Vagina (tissue), 2 donors: ENCODE results near the gene ERBB4. TPM values are rescaled to one million over a fixed set of nuclear protein-coding genes. Genes with fewer than 3 reads are reported as not detected.
"Not testable (repeated sequence)": the region's sequence is repeated elsewhere in the genome, so short reads cannot be mapped to it uniquely, and the experiment has no call there.

Experiments used
- DNase-seq, 2 donors: peaks; one replicate each; pipeline ENCODE4 v3.0.0-alpha.2; 2017; ENCODE audit errors: extremely low spot score in 2 of 2
- H3K27ac ChIP-seq: fragments of 200-600 bp; sonication (generic); one replicate; pipeline ENCODE4 v1.5.1; 2019
- H3K27me3 ChIP-seq: fragments of 200-600 bp; sonication (generic); one replicate; pipeline ENCODE4 v1.5.1; 2019
- H3K36me3 ChIP-seq, 2 donors: fragments of 200-600 bp; sonication (generic); one replicate each; pipeline ENCODE4 v1.5.1; 2017 to 2019
- H3K4me1 ChIP-seq: fragments of 200-600 bp; sonication (generic); one replicate; pipeline ENCODE4 v1.5.1; 2019
- H3K4me3 ChIP-seq, 2 donors: fragments of 200-600 bp; sonication (generic); 1 replicate in 1 of 2; 2 replicates in 1 of 2; pipeline ENCODE4 v1.5.1; 2016 to 2019
- H3K9me3 ChIP-seq: fragments of 200-600 bp; sonication (generic); one replicate; pipeline ENCODE4 v1.5.1; 2019
- POLR2A ChIP-seq, 2 donors: fragments of 450-650 bp; IDR thresholded peaks; one replicate each; pipeline ENCODE4 v1.6.1; 2017; ENCODE audit warnings: antibody characterized with exemption in 2 of 2, mild to moderate bottlenecking in 2 of 2, moderate library complexity in 2 of 2
- POLR2AphosphoS5 ChIP-seq, 2 donors: sonication (generic); formaldehyde crosslinking; IDR thresholded peaks; one replicate each; pipeline ENCODE4 v1.9.0; 2017; ENCODE audit warnings: antibody characterized with exemption in 2 of 2, mild to moderate bottlenecking in 2 of 2, low read depth in 1 of 2; ENCODE audit not compliant: insufficient read depth in 1 of 2
- intact Hi-C: fragments of 100-400 bp; cut with DNase I; formaldehyde crosslinking; loops from one replicate; pipeline ENCODE4 v1.15.1; 2023
- total RNA-seq: library from RNA; depleted of rRNA; stranded (reverse); fragments of >200 nt; gene quantifications from one replicate; pipeline ENCODE4 v1.2.3, GENCODE V29; 2016
- TF ChIP-seq, protein P1 (sequence below), 3 experiments: fragments of 450-650 bp in 2 of 3; fragments of 200-600 bp in 1 of 3; sonication (generic) in 1 of 3; IDR thresholded peaks; one replicate each; pipeline ENCODE4 v1.5.1; 2017 to 2019; ENCODE audit warnings: antibody characterized with exemption in 3 of 3, mild to moderate bottlenecking in 2 of 3, moderate library complexity in 2 of 3

ERBB4 gene
- total RNA-seq, 1 donor from 2014 or later, result 0.25 TPM

DNA sequence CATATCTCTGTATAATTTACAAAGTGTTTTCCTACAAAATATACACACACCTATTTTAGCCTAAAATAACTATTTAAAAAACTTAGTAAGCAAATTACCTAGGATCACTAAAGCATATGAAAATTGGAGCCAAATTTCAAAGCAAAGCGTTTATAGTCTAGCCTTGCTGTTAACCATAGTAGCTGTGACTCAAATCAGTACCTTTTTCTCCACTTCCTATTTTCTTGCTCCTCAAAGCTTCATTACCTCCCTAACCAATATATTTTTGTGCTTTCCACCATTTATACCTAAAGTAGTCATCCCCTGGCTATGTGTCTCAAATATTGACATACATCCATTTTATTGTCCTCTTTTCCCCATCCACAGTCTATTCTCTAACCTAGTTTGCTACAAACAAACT, 73.1 kb downstream of the ERBB4 start:
- TF ChIP-seq, protein P1, sequence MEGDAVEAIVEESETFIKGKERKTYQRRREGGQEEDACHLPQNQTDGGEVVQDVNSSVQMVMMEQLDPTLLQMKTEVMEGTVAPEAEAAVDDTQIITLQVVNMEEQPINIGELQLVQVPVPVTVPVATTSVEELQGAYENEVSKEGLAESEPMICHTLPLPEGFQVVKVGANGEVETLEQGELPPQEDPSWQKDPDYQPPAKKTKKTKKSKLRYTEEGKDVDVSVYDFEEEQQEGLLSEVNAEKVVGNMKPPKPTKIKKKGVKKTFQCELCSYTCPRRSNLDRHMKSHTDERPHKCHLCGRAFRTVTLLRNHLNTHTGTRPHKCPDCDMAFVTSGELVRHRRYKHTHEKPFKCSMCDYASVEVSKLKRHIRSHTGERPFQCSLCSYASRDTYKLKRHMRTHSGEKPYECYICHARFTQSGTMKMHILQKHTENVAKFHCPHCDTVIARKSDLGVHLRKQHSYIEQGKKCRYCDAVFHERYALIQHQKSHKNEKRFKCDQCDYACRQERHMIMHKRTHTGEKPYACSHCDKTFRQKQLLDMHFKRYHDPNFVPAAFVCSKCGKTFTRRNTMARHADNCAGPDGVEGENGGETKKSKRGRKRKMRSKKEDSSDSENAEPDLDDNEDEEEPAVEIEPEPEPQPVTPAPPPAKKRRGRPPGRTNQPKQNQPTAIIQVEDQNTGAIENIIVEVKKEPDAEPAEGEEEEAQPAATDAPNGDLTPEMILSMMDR (IDR thresholded peaks at IDR 0.05), result no peak
- TF ChIP-seq POLR2A (IDR thresholded peaks at IDR 0.05) (no peak), POLR2AphosphoS5 (IDR thresholded peaks at IDR 0.05; ENCODE audit: insufficient read depth in 1 of 2, low read depth in 1 of 2) (no peak)
- intact Hi-C loops, result no loop called here
- DNase-seq, result no peak
- no peak overlapping the region for H3K27ac ChIP-seq
- no peaks in the 10 kb centered on the region for H3K9me3 ChIP-seq
- no peaks in the 10 kb centered on the region for H3K4me1 ChIP-seq
- no peaks in the 10 kb centered on the region for H3K36me3 ChIP-seq
- no peaks in the 10 kb centered on the region for H3K27me3 ChIP-seq
- no peak overlapping the region for H3K4me3 ChIP-seq

DNA sequence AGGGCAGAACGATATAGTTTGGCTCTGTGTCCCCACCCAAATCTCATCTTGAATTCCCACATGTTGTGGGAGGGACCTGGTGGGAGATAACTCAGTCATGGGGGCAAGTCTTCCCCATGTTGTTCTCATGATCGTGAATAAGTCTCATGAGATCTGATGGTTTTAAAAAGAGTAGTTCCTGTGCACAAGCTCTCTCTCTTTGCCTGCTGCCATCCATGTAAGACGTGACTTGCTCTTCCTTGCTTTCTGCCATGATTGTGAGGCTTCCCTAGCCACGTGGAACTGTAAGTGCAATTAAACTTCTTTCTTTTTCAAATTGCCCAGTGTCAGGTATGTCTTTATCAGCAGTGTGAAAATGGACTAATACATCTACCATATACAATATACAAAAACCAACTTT, 76.9 kb downstream of the ERBB4 start:
- H3K4me1 ChIP-seq, H3K36me3 ChIP-seq, H3K27me3 ChIP-seq, H3K4me3 ChIP-seq, DNase-seq, intact Hi-C loops, H3K27ac ChIP-seq, H3K9me3 ChIP-seq: not testable (repeated sequence)

DNA sequence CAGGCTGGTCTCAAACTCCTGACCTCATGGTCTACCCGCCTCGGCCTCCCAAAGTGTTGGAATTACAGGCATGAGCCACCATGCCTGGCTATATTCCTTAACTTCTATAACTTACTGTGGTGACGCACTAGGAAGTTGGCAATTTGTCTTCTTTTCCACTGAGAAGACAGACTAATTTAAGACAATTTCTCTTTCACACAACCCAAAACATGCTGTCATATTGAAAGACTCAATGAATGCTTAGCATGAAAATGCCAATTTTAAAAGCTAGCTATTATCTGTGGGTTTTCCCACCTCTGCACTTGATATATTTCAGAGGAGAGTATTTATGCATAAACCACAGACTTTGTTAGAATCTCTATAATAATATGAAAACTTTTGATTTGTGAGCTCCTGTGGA, 84.5 kb downstream of the ERBB4 start:
- Histone ChIP-seq H3K4me1 (no peaks in the 10 kb centered on the region), H3K27ac (no peak overlapping the region), H3K9me3 (no peaks in the 10 kb centered on the region), H3K27me3 (no peaks in the 10 kb centered on the region), H3K4me3 (no peak overlapping the region), H3K36me3 (no peaks in the 10 kb centered on the region)
- TF ChIP-seq, protein P1 (IDR thresholded peaks at IDR 0.05), result no peak
- TF ChIP-seq POLR2A (IDR thresholded peaks at IDR 0.05) (no peak), POLR2AphosphoS5 (IDR thresholded peaks at IDR 0.05; ENCODE audit: insufficient read depth in 1 of 2, low read depth in 1 of 2) (no peak)
- intact Hi-C loops, result no loop called here
- no peak for DNase-seq

DNA sequence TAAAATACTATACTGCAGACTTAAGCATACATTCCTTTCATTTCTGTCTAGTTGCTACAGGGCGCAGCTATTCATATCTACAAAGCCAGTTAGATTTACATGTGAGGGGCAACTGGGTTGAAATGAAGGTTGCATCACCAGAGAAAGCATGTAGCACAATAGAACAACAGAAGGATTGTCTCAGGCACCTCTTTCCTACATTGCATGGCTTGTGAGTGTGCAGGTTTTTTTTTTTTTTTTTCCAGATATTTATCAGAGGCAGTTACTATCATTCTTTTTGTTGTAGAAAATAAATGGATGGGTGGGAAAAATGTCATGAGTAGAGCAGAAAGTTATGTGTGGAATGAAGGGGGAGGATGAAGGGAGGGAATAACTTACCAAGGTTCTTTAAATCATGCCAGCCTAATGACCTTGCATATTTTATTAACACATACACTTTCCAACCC, 86.8 kb downstream of the ERBB4 start:
- intact Hi-C loops, result no loop called here
- Histone ChIP-seq H3K27me3 (no peaks in the 10 kb centered on the region), H3K9me3 (no peaks in the 10 kb centered on the region), H3K36me3 (no peaks in the 10 kb centered on the region), H3K27ac (no peak overlapping the region), H3K4me1 (no peaks in the 10 kb centered on the region), H3K4me3 (no peak overlapping the region)
- no peak for DNase-seq
- TF ChIP-seq POLR2A (IDR thresholded peaks at IDR 0.05), result no peak
- no peak for TF ChIP-seq POLR2AphosphoS5 (IDR thresholded peaks at IDR 0.05; ENCODE audit: insufficient read depth in 1 of 2, low read depth in 1 of 2)
- TF ChIP-seq, protein P1 (IDR thresholded peaks at IDR 0.05), result no peak

DNA sequence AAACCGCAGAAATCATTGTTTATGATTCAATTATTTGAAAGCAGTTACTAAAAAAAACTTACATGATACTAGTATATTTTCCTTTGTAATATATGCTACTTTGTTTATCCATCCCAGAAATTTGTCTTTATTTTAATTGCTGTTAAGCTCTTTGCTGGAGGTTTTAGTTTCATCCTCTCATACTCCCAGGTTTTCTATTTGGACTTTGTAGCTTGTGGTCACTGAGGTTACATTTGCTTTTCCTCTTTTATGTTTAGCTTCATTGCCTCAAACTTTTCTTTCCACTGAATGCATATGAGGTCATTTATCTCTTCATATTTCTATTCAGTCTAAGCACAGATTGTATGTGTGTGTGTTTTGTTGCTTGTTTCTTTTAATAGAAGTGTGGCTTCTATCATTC, 89.9 kb downstream of the ERBB4 start:
- Histone ChIP-seq H3K4me3 (no peak overlapping the region), H3K27ac (no peak overlapping the region), H3K9me3 (no peaks in the 10 kb centered on the region), H3K27me3 (no peaks in the 10 kb centered on the region), H3K36me3 (no peaks in the 10 kb centered on the region), H3K4me1 (no peaks in the 10 kb centered on the region)
- DNase-seq, result no peak
- no peak for TF ChIP-seq POLR2A (IDR thresholded peaks at IDR 0.05)
- no peak for TF ChIP-seq POLR2AphosphoS5 (IDR thresholded peaks at IDR 0.05; ENCODE audit: insufficient read depth in 1 of 2, low read depth in 1 of 2)
- TF ChIP-seq, protein P1 (IDR thresholded peaks at IDR 0.05), result no peak
- intact Hi-C loops, result no loop called here

DNA sequence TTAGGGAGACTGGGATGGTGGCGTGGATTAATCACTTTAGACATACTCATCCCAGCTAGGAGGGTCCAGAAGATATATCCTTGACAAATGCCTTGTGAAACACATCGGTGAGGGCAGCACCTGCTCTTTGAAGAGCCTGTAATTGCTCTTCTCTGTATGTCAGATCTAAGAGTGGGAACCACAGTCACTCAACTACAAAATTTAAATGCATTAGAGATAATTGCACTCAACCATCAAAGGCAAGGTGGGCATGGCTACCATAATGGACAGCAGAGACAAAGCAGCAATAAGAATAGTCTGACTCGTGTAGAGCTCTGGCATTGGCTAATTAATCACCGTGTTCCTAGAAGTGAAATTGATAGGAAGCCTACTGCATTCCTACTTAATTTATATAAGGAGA, 96.8 kb downstream of the ERBB4 start:
- intact Hi-C loops, result no loop called here
- H3K27me3 ChIP-seq, result no peaks in the 10 kb centered on the region
- H3K36me3 ChIP-seq, result no peaks in the 10 kb centered on the region
- H3K4me3 ChIP-seq, result no peak overlapping the region
- no peaks in the 10 kb centered on the region for H3K9me3 ChIP-seq
- H3K4me1 ChIP-seq, result no peaks in the 10 kb centered on the region
- no peak for DNase-seq
- no peak for TF ChIP-seq POLR2A (IDR thresholded peaks at IDR 0.05)
- TF ChIP-seq POLR2AphosphoS5 (IDR thresholded peaks at IDR 0.05; ENCODE audit: insufficient read depth in 1 of 2, low read depth in 1 of 2), result no peak
- TF ChIP-seq, protein P1 (IDR thresholded peaks at IDR 0.05), result no peak
- no peak overlapping the region for H3K27ac ChIP-seq
